ENCODE results near the gene OR2T2. TPM values are rescaled to one million over a fixed set of nuclear protein-coding genes. Genes with fewer than 3 reads are reported as not detected.
"Not testable (repeated sequence)": the region's sequence is repeated elsewhere in the genome, so short reads cannot be mapped to it uniquely, and the experiment has no call there.

OR2T2 gene
- total RNA-seq, 1 experiment from 2014 or later: not detected

- ATAC-seq; H3K27me3 Mint-ChIP-seq (ENCODE audit: low read depth); H3K27ac Mint-ChIP-seq; POLR2A ChIA-PET; H3K4me1 Mint-ChIP-seq; H3K4me3 Mint-ChIP-seq; DNase-seq (ENCODE audit: low spot score); CTCF ChIA-PET: not testable (repeated sequence)
- Mint-ChIP-seq H3K36me3 (peaks cover 33% of the 10 kb centered on the region), H3K9me3 (peaks cover 49% of the 10 kb centered on the region)
Observed at GRCh38 chr1:248475660-248476059, 30.2 kb downstream of the OR2T2 start.

GRCh38 chr1:248481686-248482579 is 36.5 kb downstream of the OR2T2 start:
- H3K27ac Mint-ChIP-seq; ATAC-seq; CTCF ChIA-PET; POLR2A ChIA-PET; H3K4me3 Mint-ChIP-seq; H3K27me3 Mint-ChIP-seq (ENCODE audit: low read depth); DNase-seq (ENCODE audit: low spot score); H3K4me1 Mint-ChIP-seq: not testable (repeated sequence)
- Mint-ChIP-seq H3K36me3 (peaks cover 22% of the 10 kb centered on the region), H3K9me3 (peaks cover 34% of the 10 kb centered on the region)

GRCh38 chr1:248488289-248488688 is 42.9 kb downstream of the OR2T2 start, which contains the start of gene OR2T5:
Gene OR2T5, plus strand, starts transcription at chr1:248488589. Its CDS starts 0 bp downstream, at chr1:248488589.
- CTCF ChIA-PET; H3K36me3 Mint-ChIP-seq; H3K9me3 Mint-ChIP-seq; ATAC-seq; POLR2A ChIA-PET; H3K27ac Mint-ChIP-seq; H3K4me1 Mint-ChIP-seq; H3K4me3 Mint-ChIP-seq; DNase-seq (ENCODE audit: low spot score); H3K27me3 Mint-ChIP-seq (ENCODE audit: low read depth): not testable (repeated sequence)

GRCh38 chr1:248496661-248497060 is 51.2 kb downstream of the OR2T2 start:
- H3K4me3 Mint-ChIP-seq; H3K4me1 Mint-ChIP-seq; H3K27ac Mint-ChIP-seq; ATAC-seq; DNase-seq (ENCODE audit: low spot score); H3K27me3 Mint-ChIP-seq (ENCODE audit: low read depth); POLR2A ChIA-PET; CTCF ChIA-PET; H3K36me3 Mint-ChIP-seq: not testable (repeated sequence)
- peaks cover 14% of the 10 kb centered on the region for H3K9me3 Mint-ChIP-seq

- H3K27ac Mint-ChIP-seq; ATAC-seq; H3K4me1 Mint-ChIP-seq; H3K27me3 Mint-ChIP-seq (ENCODE audit: low read depth); POLR2A ChIA-PET; H3K4me3 Mint-ChIP-seq; H3K9me3 Mint-ChIP-seq; H3K36me3 Mint-ChIP-seq; DNase-seq (ENCODE audit: low spot score); CTCF ChIA-PET: not testable (repeated sequence)
Observed at GRCh38 chr1:248500305-248501035, 55.0 kb downstream of the OR2T2 start.

Other genes starting within 250 kb of the OR2T2 start
- not detected in 3 replicates for gene OR2M3, start 248.4 kb upstream of the OR2T2 start, total RNA-seq (2021)
- gene OR2M4, start 214.2 kb upstream of the OR2T2 start, total RNA-seq (2021): not detected in 3 replicates
- gene OR2T33, start 167.7 kb upstream of the OR2T2 start, total RNA-seq (2021): not detected in 3 replicates
- not detected in 3 replicates for gene OR2T12, start 142.2 kb upstream of the OR2T2 start, total RNA-seq (2021)
- gene OR2M7, start 121.1 kb upstream of the OR2T2 start, total RNA-seq (2021): not detected in 3 replicates
- not detected in 3 replicates for gene OR14C36, start 96.9 kb upstream of the OR2T2 start, total RNA-seq (2021)
- gene OR2T4, start 84.0 kb upstream of the OR2T2 start, total RNA-seq (2021): not detected in 3 replicates
- not detected in 3 replicates for gene OR2T6, start 69.9 kb upstream of the OR2T2 start, total RNA-seq (2021)
- not detected in 3 replicates for gene OR2T1, start 42.6 kb upstream of the OR2T2 start, total RNA-seq (2021)
- gene OR2T3, start 27.7 kb downstream of the OR2T2 start, total RNA-seq (2021): not detected in 3 replicates
- gene OR2T5, start 43.0 kb downstream of the OR2T2 start, total RNA-seq (2021): not detected in 3 replicates
- not detected in 3 replicates for gene OR2G6, start 62.4 kb downstream of the OR2T2 start, total RNA-seq (2021)
- not detected in 3 replicates for gene OR2T29, start 117.1 kb downstream of the OR2T2 start, total RNA-seq (2021)
- not detected in 3 replicates for gene OR2T34, start 129.1 kb downstream of the OR2T2 start, total RNA-seq (2021)
- gene OR2T10, start 152.1 kb downstream of the OR2T2 start, total RNA-seq (2021): not detected in 3 replicates
- not detected in 3 replicates for gene OR2T11, start 189.5 kb downstream of the OR2T2 start, total RNA-seq (2021)
- gene OR2T35, start 199.6 kb downstream of the OR2T2 start, total RNA-seq (2021): not detected in 3 replicates
- not detected in 3 replicates for gene OR2T27, start 209.9 kb downstream of the OR2T2 start, total RNA-seq (2021)